Measurements from ENCODE around the gene CAPRIN2. TPM values are rescaled to one million over a fixed set of nuclear protein-coding genes. Genes with fewer than 3 reads are reported as not detected.

CAPRIN2 gene
- total and polyA plus RNA-seq, 2 experiments from 2014 or later, result 36.5 to 41.3 TPM

- Mint-ChIP-seq H3K4me3 (no peak overlapping the region), H3K27ac (0 out of 2 replicates have a peak overlapping the region, but pooled peaks have one; percentile 56), H3K36me3 (ENCODE audit: low read depth) (peaks cover 24% of the 10 kb centered on the region), H3K27me3 (ENCODE audit: insufficient read depth, low read depth, poor library complexity) (peaks cover 37% of the 10 kb centered on the region), H3K4me1 (peaks cover 42% of the 10 kb centered on the region), H3K9me3 (peaks cover 3% of the 10 kb centered on the region; the same call in 2 of the 3 replicates)
- no peak overlapping the region for H2AFZ ChIP-seq
- H4K20me1 ChIP-seq (replicated peaks; ENCODE audit: insufficient read depth), result no peaks in the 10 kb centered on the region
- peaks cover 8% of the 10 kb centered on the region for H3F3A ChIP-seq (replicated peaks; ENCODE audit: low read depth)
- H3K4me3 ChIP-seq, result no peak overlapping the region
- no peak for TF ChIP-seq EZH2 (IDR thresholded peaks at IDR 0.05; ENCODE audit: low read depth, unreplicated experiment)
- TF ChIP-seq STAT1 (IDR thresholded peaks at IDR 0.05; ENCODE audit: unreplicated experiment), result no peak
- TF ChIP-seq JUNB (IDR thresholded peaks at IDR 0.05; ENCODE audit: unreplicated experiment), result no peak
- TF ChIP-seq ZNF462 (CRISPR knock-in tag; IDR thresholded peaks at IDR 0.05), result no peak
- no peak for TF ChIP-seq REST (IDR thresholded peaks at IDR 0.05; ENCODE audit: unreplicated experiment)
- TF ChIP-seq NANOG (IDR thresholded peaks at IDR 0.05; ENCODE audit: borderline replicate concordance), result no peak
- no peak for TF ChIP-seq EZH2phosphoT487 (IDR thresholded peaks at IDR 0.05; ENCODE audit: unreplicated experiment)
- TF ChIP-seq ETS1 (IDR thresholded peaks at IDR 0.05), result no peak
- no peak for TF ChIP-seq CTCF (conservative IDR thresholded peaks at IDR 0.05; ENCODE audit: low read depth in 2 of 2)
- no peak for TF ChIP-seq POLR2AphosphoS5 (IDR thresholded peaks at IDR 0.05; ENCODE audit: low read depth)
- no peak for TF ChIP-seq ZNF331 (CRISPR knock-in tag; IDR thresholded peaks at IDR 0.05; ENCODE audit: low read depth)
- no peak for TF ChIP-seq CREB1 (CRISPR knock-in tag; IDR thresholded peaks at IDR 0.05; ENCODE audit: low read depth)
- TF ChIP-seq ZNF114 (CRISPR knock-in tag; IDR thresholded peaks at IDR 0.05), result no peak
- DNase-seq (ENCODE audit: low spot score) (no peak), ATAC-seq (no peak)
- H3K27me3 ChIP-seq (ENCODE audit: insufficient read depth), result peaks cover 14% of the 10 kb centered on the region
- H3K27ac ChIP-seq (ENCODE audit: low read depth), result no peak overlapping the region
- no peaks in the 10 kb centered on the region for H3K36me3 ChIP-seq (ENCODE audit: insufficient read depth)
- H3K9me2 ChIP-seq (ENCODE audit: insufficient read depth), result no peaks in the 10 kb centered on the region
- no peak overlapping the region for H3K4me2 ChIP-seq
- no peaks in the 10 kb centered on the region for H3K79me2 ChIP-seq (replicated peaks; ENCODE audit: insufficient read depth)
- peaks cover 44% of the 10 kb centered on the region for H3K4me1 ChIP-seq (ENCODE audit: insufficient read depth)
Observed at GRCh38 chr12:30794020-30794419, 39.3 kb upstream of the CAPRIN2 start.
